RWPE2 (cell line): ENCODE measurements around the gene KSR2.
"Not testable (repeated sequence)": the region's sequence is repeated elsewhere in the genome, so short reads cannot be mapped to it uniquely, and the experiment has no call there.

Experiments used
- ATAC-seq: fragments of 200-7000 bp; cut with Tn5 transposase; 3 replicates; pipeline ENCODE4 v1.9.1; 2021; ENCODE audit warnings: low read depth
- DNase-seq: peaks from one replicate; pipeline ENCODE4 v3.0.0-alpha.2; 2020; ENCODE audit warnings: low spot score
- H3K27ac ChIP-seq: fragments of 450-650 bp; 2 replicates; pipeline ENCODE4 v1.5.1; 2017; ENCODE audit warnings: mild to moderate bottlenecking; ENCODE audit not compliant: poor library complexity, severe bottlenecking
- H3K27me3 ChIP-seq: fragments of 250-450 bp; sonication (Bioruptor Pico); 2 replicates; pipeline ENCODE4 v1.5.1; 2021; ENCODE audit warnings: mild to moderate bottlenecking, moderate library complexity; ENCODE audit not compliant: insufficient read depth, poor library complexity, severe bottlenecking
- H3K36me3 ChIP-seq: fragments of 250-450 bp; sonication (Bioruptor Pico); 2 replicates; pipeline ENCODE4 v1.5.1; 2020; ENCODE audit warnings: low read depth, mild to moderate bottlenecking, moderate library complexity
- H3K4me1 ChIP-seq: fragments of 250-450 bp; sonication (Bioruptor Pico); 2 replicates; pipeline ENCODE4 v1.5.1; 2021; ENCODE audit warnings: mild to moderate bottlenecking, moderate library complexity; ENCODE audit not compliant: insufficient read depth, poor library complexity, severe bottlenecking
- H3K4me3 ChIP-seq: fragments of 250-450 bp; sonication (Bioruptor Pico); 2 replicates; pipeline ENCODE4 v1.5.1; 2021; ENCODE audit warnings: mild to moderate bottlenecking, moderate library complexity; ENCODE audit not compliant: severe bottlenecking
- H3K9me3 ChIP-seq: fragments of 250-450 bp; sonication (Bioruptor Pico); 2 replicates; pipeline ENCODE4 v1.5.1; 2021; ENCODE audit warnings: mild to moderate bottlenecking, moderate library complexity; ENCODE audit not compliant: severe bottlenecking
- TF ChIP-seq, protein P1 (sequence below): fragments of 450-650 bp; IDR thresholded peaks from one replicate; pipeline ENCODE4 v1.5.1; 2017; ENCODE audit warnings: mild to moderate bottlenecking, moderate library complexity; ENCODE audit not compliant: poor library complexity, severe bottlenecking

Gene KSR2

DNA sequence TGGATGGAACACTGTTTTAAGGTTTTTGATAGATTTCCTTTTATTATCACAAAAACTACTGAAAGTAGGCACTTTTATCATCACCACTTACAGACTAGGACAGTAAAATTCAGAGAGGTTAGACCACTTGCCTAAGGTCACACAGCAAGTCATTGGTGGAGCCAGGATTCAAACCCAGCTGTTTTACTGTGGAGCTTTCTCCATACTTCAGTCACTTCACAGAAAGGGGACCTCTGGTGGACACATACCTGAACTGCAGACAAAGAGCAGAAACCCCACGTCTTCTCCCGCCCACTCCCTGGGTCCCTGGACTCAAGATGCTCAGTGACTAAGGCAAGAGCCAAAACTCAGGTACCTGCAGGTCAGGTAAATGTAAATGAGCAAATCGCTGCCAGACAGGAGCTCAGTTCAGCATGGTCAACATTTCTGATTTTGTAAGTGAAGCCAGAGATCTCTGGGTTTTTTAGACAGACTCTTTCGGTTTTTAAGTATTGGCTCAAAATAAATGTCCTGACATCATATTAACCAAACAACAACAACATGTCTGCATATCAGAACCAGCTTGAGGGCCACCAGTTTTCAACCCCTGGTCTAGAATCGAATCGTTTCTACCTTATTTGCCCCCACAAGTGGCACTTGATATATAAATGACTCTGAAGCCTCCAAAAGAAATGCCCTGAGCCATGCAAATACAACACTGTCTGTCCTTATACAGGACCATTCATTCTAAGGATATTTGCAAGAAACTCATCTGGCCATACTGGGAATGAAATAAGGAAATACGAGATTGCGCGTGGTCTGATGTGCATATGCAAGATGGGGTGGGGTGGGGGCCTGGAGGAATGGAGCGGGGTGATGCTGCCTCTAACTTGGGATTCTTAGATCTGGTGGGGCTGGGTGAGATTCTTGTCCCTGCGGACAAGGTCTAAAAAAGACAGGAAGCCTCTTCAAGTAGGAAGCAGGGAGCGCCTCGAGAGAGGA is 110.9 kb downstream of the KSR2 start:
- no peak for DNase-seq
- no peak overlapping the region for H3K27ac ChIP-seq
- no peaks in the 10 kb centered on the region for H3K27me3 ChIP-seq
- no peak for ATAC-seq
- H3K4me1 ChIP-seq = peaks cover 18% of the 10 kb centered on the region
- H3K36me3 ChIP-seq = no peaks in the 10 kb centered on the region
- no peak overlapping the region for H3K4me3 ChIP-seq
- TF ChIP-seq, protein P1, sequence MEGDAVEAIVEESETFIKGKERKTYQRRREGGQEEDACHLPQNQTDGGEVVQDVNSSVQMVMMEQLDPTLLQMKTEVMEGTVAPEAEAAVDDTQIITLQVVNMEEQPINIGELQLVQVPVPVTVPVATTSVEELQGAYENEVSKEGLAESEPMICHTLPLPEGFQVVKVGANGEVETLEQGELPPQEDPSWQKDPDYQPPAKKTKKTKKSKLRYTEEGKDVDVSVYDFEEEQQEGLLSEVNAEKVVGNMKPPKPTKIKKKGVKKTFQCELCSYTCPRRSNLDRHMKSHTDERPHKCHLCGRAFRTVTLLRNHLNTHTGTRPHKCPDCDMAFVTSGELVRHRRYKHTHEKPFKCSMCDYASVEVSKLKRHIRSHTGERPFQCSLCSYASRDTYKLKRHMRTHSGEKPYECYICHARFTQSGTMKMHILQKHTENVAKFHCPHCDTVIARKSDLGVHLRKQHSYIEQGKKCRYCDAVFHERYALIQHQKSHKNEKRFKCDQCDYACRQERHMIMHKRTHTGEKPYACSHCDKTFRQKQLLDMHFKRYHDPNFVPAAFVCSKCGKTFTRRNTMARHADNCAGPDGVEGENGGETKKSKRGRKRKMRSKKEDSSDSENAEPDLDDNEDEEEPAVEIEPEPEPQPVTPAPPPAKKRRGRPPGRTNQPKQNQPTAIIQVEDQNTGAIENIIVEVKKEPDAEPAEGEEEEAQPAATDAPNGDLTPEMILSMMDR = peak; percentile 36
- no peaks in the 10 kb centered on the region for H3K9me3 ChIP-seq

DNA sequence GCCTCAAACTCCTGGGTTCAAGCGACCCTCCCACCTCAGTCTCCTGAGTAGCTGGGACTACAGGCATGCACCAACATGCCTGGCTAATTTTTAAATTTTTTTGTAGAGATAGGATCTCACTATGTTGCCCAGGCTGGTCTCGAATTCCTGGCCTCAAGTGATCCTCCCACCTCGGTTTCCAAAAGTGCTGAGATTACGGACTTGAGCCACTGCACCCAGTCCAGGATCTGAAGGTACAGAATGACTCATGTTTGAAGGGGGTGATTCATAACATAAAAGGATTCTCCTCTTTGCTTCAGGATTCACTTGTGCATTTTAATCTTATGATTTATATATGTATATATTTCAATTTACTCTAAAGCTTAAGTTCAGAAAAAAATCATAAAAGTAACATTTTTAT is 111.7 kb downstream of the KSR2 start:
- H3K4me1 ChIP-seq = peaks cover 18% of the 10 kb centered on the region
- not testable (repeated sequence) for H3K27ac ChIP-seq, H3K36me3 ChIP-seq, H3K9me3 ChIP-seq, H3K4me3 ChIP-seq, DNase-seq, H3K27me3 ChIP-seq
- peak; percentile 76 for ATAC-seq

DNA sequence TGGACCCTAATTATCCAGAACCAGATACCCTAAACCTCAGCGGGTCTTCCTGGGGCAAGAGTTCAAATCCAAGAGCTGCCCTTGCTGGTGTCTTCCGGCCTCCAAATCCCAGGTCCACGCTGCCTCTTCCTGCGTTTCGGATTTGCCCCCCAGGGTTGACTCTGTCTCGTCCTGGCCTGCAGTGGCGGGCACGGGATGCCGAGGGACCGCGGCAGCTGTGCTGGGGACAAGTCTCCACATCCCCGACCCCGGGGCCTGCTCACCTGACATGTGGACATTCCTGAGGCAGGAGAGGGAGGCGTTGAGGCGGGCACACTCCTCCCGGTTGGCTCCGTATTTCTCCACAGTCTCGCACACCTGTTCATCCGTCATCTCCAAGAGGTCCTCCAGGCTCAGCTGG is 113.6 kb downstream of the KSR2 start:
- ATAC-seq (no peak), DNase-seq (no peak)
- Histone ChIP-seq H3K27me3 (no peaks in the 10 kb centered on the region), H3K36me3 (no peaks in the 10 kb centered on the region), H3K27ac (no peak overlapping the region), H3K9me3 (no peaks in the 10 kb centered on the region), H3K4me3 (no peak overlapping the region), H3K4me1 (peaks cover 18% of the 10 kb centered on the region)
- TF ChIP-seq, protein P1 = no peak

DNA sequence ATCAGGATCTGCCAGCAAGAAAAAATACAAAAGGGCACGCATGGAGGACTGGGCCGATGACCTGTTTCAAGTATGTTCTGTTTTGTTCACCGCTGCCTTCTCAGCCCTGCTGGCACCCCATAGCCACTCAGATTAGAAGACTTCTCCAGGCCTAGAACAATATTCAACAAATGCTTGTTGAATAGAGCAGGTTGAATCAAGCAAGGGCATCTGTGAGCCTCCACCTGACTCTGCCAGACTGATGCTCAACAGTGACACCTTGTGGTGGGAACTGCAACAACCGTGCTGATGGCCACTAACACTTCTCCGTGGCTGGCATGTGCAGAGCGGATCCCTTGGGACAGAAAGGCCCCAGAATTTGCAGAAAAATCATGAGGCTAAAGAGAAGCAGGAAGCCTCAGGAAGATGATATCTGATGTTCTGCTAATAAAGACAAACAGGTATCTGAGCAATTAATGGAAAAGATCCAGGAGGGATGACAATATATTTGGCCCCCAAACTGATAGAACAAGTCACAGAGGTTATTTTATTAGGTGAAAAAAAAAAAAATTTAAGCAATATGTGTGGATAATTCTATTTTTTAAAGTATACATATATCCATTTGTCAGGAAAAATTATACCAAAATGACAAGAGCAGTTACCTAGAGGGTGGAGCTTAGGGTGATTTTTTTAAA is 114.3 kb downstream of the KSR2 start:
- ATAC-seq (no peak), DNase-seq (no peak)
- H3K27ac ChIP-seq = peak overlapping the region; percentile 18
- no peaks in the 10 kb centered on the region for H3K36me3 ChIP-seq
- H3K4me1 ChIP-seq = peaks cover 18% of the 10 kb centered on the region
- H3K9me3 ChIP-seq = no peaks in the 10 kb centered on the region
- no peaks in the 10 kb centered on the region for H3K27me3 ChIP-seq
- TF ChIP-seq, protein P1 = peak; percentile 86
- H3K4me3 ChIP-seq = no peak overlapping the region

DNA sequence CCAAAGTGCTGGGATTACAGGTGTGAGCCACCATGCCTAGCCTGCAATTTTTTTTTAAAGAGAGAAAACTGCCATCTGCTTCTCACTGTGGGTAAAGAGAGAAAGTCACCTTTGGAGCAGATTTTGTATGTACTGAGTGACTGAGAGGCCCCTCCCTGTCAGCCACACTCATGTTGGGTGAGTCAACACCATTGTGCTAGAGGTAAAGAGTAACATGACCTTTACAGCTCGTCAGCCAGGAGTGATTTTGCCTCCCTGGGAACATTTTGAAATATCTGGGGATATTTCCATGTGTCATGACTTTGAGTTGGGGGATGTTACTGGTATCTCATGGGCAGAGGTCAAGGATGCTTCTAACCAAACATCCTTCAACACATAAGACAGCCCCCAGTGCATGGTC is 115.2 kb downstream of the KSR2 start:
- DNase-seq (no peak), ATAC-seq (peak; percentile 92)
- peaks cover 18% of the 10 kb centered on the region for H3K4me1 ChIP-seq
- H3K27ac ChIP-seq = peak overlapping the region; percentile 18
- H3K27me3 ChIP-seq = no peaks in the 10 kb centered on the region
- no peak overlapping the region for H3K4me3 ChIP-seq
- no peaks in the 10 kb centered on the region for H3K36me3 ChIP-seq
- no peaks in the 10 kb centered on the region for H3K9me3 ChIP-seq
- TF ChIP-seq, protein P1 = no peak
